ENCODE results near the gene TXNRD1.

DNA sequence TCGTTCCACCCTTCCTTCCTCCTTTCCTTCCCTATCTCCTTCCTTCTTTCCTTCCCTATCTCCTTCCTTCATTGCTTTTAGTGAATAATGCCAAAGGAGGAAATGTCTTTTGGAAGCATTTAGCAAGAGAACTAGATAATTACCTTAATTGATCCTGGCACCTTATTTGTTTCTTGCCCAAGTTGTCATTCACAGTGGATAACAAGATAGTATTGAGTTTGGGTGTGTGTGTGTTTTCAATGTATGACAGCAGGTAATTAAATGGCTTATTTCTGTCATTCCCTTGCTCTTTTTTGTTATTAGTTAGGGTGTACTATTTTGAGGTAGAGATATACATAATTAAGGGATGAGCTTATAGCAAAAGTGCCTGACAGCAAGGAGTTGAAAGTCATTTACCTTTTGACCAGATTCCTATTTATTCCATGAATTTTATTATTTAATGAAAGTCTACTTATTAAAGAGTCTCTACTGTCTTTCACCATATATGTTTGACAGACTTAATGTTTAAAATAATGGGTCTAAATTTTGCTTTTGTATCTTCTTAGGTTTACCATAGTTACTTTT is 118.2 kb downstream of the TXNRD1 start:
- no peak for TF ChIP-seq CTCF (IDR thresholded peaks at IDR 0.05)
- no peak for TF ChIP-seq POLR2A (IDR thresholded peaks at IDR 0.05)

Measured in body of pancreas (tissue), 4 donors.